CD4-positive, alpha-beta T cell (primary cell): ENCODE data around the gene RAG1. TPM values are rescaled to one million over a fixed set of nuclear protein-coding genes. Genes with fewer than 3 reads are reported as not detected.

Experiments used
- ATAC-seq: fragments of 200-7000 bp; cut with Tn5 transposase; one replicate; pipeline ENCODE4 v1.10.0; 2022; ENCODE audit warnings: mild to moderate bottlenecking; ENCODE audit not compliant: poor library complexity
- CTCF ChIA-PET: fragments of 350-600 bp; sonication (Branson Sonifier 250); formaldehyde crosslinking; loops from one replicate; lab custom pipeline; 2021; ENCODE audit warnings: antibody characterized with exemption, inconsistent platforms; lab: Charles Lee
- POLR2A ChIA-PET: fragments of 350-600 bp; sonication (Branson Sonifier 250); formaldehyde crosslinking; loops from one replicate; lab custom pipeline; 2021; ENCODE audit warnings: antibody characterized with exemption, inconsistent platforms; lab: Charles Lee
- DNase-seq, 14 experiments: peaks; one replicate each; pipeline ENCODE4 v3.0.0-alpha.2; 2013 to 2020; ENCODE audit warnings: mixed read lengths in 2 of 14
- H3K27ac ChIP-seq, 2 donors: one replicate each; pipeline versions ENCODE4 v1.5.1 to v1.7.0; 2013; ENCODE audit warnings: low read length in 2 of 2, low read depth in 1 of 2, mild to moderate bottlenecking in 1 of 2
- H3K27me3 ChIP-seq, 2 experiments: 1 replicate in 1 of 2; 2 replicates in 1 of 2; pipeline versions ENCODE4 v1.6.1 to v1.7.0; 2013; ENCODE audit warnings: low read length in 2 of 2, control low read depth in 1 of 2, mild to moderate bottlenecking in 1 of 2, moderate library complexity in 1 of 2; ENCODE audit not compliant: insufficient read depth in 2 of 2, control insufficient read depth in 1 of 2
- H3K36me3 ChIP-seq: one replicate; pipeline ENCODE4 v1.6.1; 2013; ENCODE audit warnings: low read length, control low read depth; ENCODE audit not compliant: insufficient read depth
- H3K4me1 ChIP-seq: one replicate; pipeline ENCODE4 v1.6.1; 2013; ENCODE audit warnings: low read length, control low read depth; ENCODE audit not compliant: insufficient read depth
- H3K4me3 ChIP-seq: one replicate; pipeline ENCODE4 v1.5.1; 2013; ENCODE audit warnings: mild to moderate bottlenecking, low read length, moderate library complexity
- H3K9me3 ChIP-seq, 2 experiments: 1 replicate in 1 of 2; 2 replicates in 1 of 2; pipeline versions ENCODE4 v1.6.1 to v1.7.0; 2013; ENCODE audit warnings: low read length in 2 of 2, mild to moderate bottlenecking in 2 of 2, control low read depth in 1 of 2, moderate library complexity in 1 of 2; ENCODE audit not compliant: control insufficient read depth in 1 of 2, insufficient read depth in 1 of 2
- H3K27ac Mint-ChIP-seq: one replicate; pipeline ENCODE4 v1.8.0; 2020; ENCODE audit warnings: mixed read lengths
- H3K27me3 Mint-ChIP-seq: one replicate; pipeline ENCODE4 v1.8.0; 2021; ENCODE audit warnings: mixed read lengths
- H3K36me3 Mint-ChIP-seq: one replicate; pipeline ENCODE4 v1.8.0; 2021; ENCODE audit warnings: low read depth, mixed read lengths
- H3K4me1 Mint-ChIP-seq: one replicate; pipeline ENCODE4 v1.8.0; 2021; ENCODE audit warnings: low read depth, mixed read lengths
- H3K4me3 Mint-ChIP-seq: one replicate; pipeline ENCODE4 v1.8.0; 2020; ENCODE audit warnings: mild to moderate bottlenecking, mixed read lengths
- H3K9me3 Mint-ChIP-seq: one replicate; pipeline ENCODE4 v1.8.0; 2020; ENCODE audit warnings: mixed read lengths
- CTCF ChIP-seq: fragments of 200-600 bp; IDR thresholded peaks from one replicate; pipeline ENCODE4 v1.8.0; 2022; ENCODE audit warnings: antibody characterized with exemption, mild to moderate bottlenecking
- intact Hi-C, 2 experiments: fragments of 100-400 bp; cut with DNase I in 1 of 2; cut with micrococcal nuclease in 1 of 2; formaldehyde crosslinking; loops; one replicate each; pipeline versions ENCODE4 v1.15.1 to v1.9.0; 2023 to 2025; cut with DNase I, micrococcal nuclease
- total RNA-seq, 174 experiments: library from RNA in 2 of 174; stranded (reverse) in 2 of 174; gene quantifications; one replicate each; pipeline ENCODE4 v1.2.3 and lab custom pipeline; 2021 to 2026

Gene RAG1
- total RNA-seq, 2 experiments from 2014 or later: 0.22 TPM; not detected in 1

GRCh38 chr11:36609383-36609782 is 41.6 kb downstream of the RAG1 start:
- H3K27me3 Mint-ChIP-seq: peaks cover 6% of the 10 kb centered on the region
- intact Hi-C loops: no loop called here
- Histone ChIP-seq H3K36me3 (no peaks in the 10 kb centered on the region), H3K27me3 (peaks cover 0 to 4% of the 10 kb centered on the region in 2 experiments), H3K9me3 (no peaks in the 10 kb centered on the region), H3K4me1 (no peaks in the 10 kb centered on the region), H3K4me3 (no peak overlapping the region), H3K27ac (no peak overlapping the region)
- ChIA-PET CTCF (no interaction called here), POLR2A (interaction anchor here (0.7 kb wide), 1 partner anchor 10 kb away, joined by 3 read pairs; no protein-coding TSS in a partner anchor)
- H3K9me3 Mint-ChIP-seq: no peaks in the 10 kb centered on the region
- H3K4me1 Mint-ChIP-seq: no peaks in the 10 kb centered on the region
- H3K36me3 Mint-ChIP-seq: no peaks in the 10 kb centered on the region
- no peak overlapping the region for H3K4me3 Mint-ChIP-seq
- DNase-seq: no peak
- TF ChIP-seq CTCF: no peak
- H3K27ac Mint-ChIP-seq: no peak overlapping the region
- no peak for ATAC-seq

- H3K4me1 ChIP-seq: no peaks in the 10 kb centered on the region
- H3K36me3 ChIP-seq: no peaks in the 10 kb centered on the region
- H3K27me3 Mint-ChIP-seq: no peaks in the 10 kb centered on the region
- H3K36me3 Mint-ChIP-seq: no peaks in the 10 kb centered on the region
- H3K9me3 Mint-ChIP-seq: no peaks in the 10 kb centered on the region
- H3K4me3 Mint-ChIP-seq: no peak overlapping the region
- no peaks in the 10 kb centered on the region for H3K4me1 Mint-ChIP-seq
- H3K27ac ChIP-seq: no peak overlapping the region
- H3K27me3 ChIP-seq: peaks cover 0 to 2% of the 10 kb centered on the region in 2 experiments
- no peak overlapping the region for H3K4me3 ChIP-seq
- no peak for DNase-seq
- ChIA-PET CTCF (no interaction called here), POLR2A (no interaction called here)
- H3K27ac Mint-ChIP-seq: no peak overlapping the region
- intact Hi-C loops: no loop called here
- no peaks in the 10 kb centered on the region for H3K9me3 ChIP-seq
- ATAC-seq: no peak
- no peak for TF ChIP-seq CTCF
Measured at GRCh38 chr11:36615826-36616225, 48.0 kb downstream of the RAG1 start.

GRCh38 chr11:36617543-36618362 is 49.9 kb downstream of the RAG1 start:
- no peaks in the 10 kb centered on the region for H3K27me3 ChIP-seq
- no peak overlapping the region for H3K4me3 ChIP-seq
- no peaks in the 10 kb centered on the region for H3K9me3 Mint-ChIP-seq
- H3K9me3 ChIP-seq: no peaks in the 10 kb centered on the region
- H3K4me1 Mint-ChIP-seq: no peaks in the 10 kb centered on the region
- H3K27ac Mint-ChIP-seq: no peak overlapping the region
- H3K36me3 Mint-ChIP-seq: no peaks in the 10 kb centered on the region
- intact Hi-C loops: no loop called here
- H3K4me3 Mint-ChIP-seq: no peak overlapping the region
- TF ChIP-seq CTCF: no peak
- no peaks in the 10 kb centered on the region for H3K27me3 Mint-ChIP-seq
- POLR2A ChIA-PET: no interaction called here
- H3K4me1 ChIP-seq: no peaks in the 10 kb centered on the region
- no peak overlapping the region for H3K27ac ChIP-seq
- no peaks in the 10 kb centered on the region for H3K36me3 ChIP-seq
- ATAC-seq (no peak), DNase-seq (no peak)
- CTCF ChIA-PET: no interaction called here
